Inflammatory macrophage treated with lipopolysaccharide for 1 hour (primary cell): ENCODE results near the gene ISG20.
A peak's percentile ranks its signal among the peaks of the same experiment; 100 is the strongest.

Experiments
- DNase-seq, 2 donors: peaks; one replicate each; pipeline ENCODE4 v3.0.0-alpha.2; 2020 to 2022

Gene ISG20

GRCh38 chr15:88619796-88620195, 19.0 kb upstream of the ISG20 start:
- no peak for DNase-seq

- peak; percentile 94 to 96 for DNase-seq
Observed at GRCh38 chr15:88620995-88621772, 17.6 kb upstream of the ISG20 start, which contains the start of gene AEN. Gene AEN (plus strand): TSS chr15:88621340. CDS start chr15:88626210, 4,870 bp downstream.

GRCh38 chr15:88621789-88622604, 16.8 kb upstream of the ISG20 start:
- peak; percentile 19 to 48 for DNase-seq

- DNase-seq, result no peak
Observed at GRCh38 chr15:88622605-88622975, 16.2 kb upstream of the ISG20 start.

- peak; percentile 67 to 71 for DNase-seq
Observed at GRCh38 chr15:88623061-88623460, 15.8 kb upstream of the ISG20 start.

GRCh38 chr15:88623632-88624031, 15.2 kb upstream of the ISG20 start:
- DNase-seq, result no peak

GRCh38 chr15:88624156-88624970, 14.5 kb upstream of the ISG20 start:
- peak in 1 of 2 donors; percentile 41 for DNase-seq

GRCh38 chr15:88624971-88625490, 13.8 kb upstream of the ISG20 start:
- no peak for DNase-seq

- DNase-seq, result no peak
Observed at GRCh38 chr15:88625943-88626741, 12.7 kb upstream of the ISG20 start.

- no peak for DNase-seq
Observed at GRCh38 chr15:88627463-88627862, 11.4 kb upstream of the ISG20 start.

GRCh38 chr15:88628018-88628654, 10.7 kb upstream of the ISG20 start:
- DNase-seq, result no peak

- DNase-seq, result no peak
Observed at GRCh38 chr15:88629071-88629470, 9.7 kb upstream of the ISG20 start.

GRCh38 chr15:88630141-88630721, 8.6 kb upstream of the ISG20 start:
- no peak for DNase-seq

GRCh38 chr15:88630798-88631463, 7.9 kb upstream of the ISG20 start:
- DNase-seq, result no peak

- no peak for DNase-seq
Observed at GRCh38 chr15:88631464-88632028, 7.3 kb upstream of the ISG20 start.

GRCh38 chr15:88632797-88633196, 6.0 kb upstream of the ISG20 start:
- DNase-seq, result peak in 1 of 2 donors; percentile 36

GRCh38 chr15:88634449-88634848, 4.4 kb upstream of the ISG20 start:
- no peak for DNase-seq

- DNase-seq, result no peak
Observed at GRCh38 chr15:88635318-88635717, 3.5 kb upstream of the ISG20 start.

- no peak for DNase-seq
Observed at GRCh38 chr15:88636050-88636449, 2.8 kb upstream of the ISG20 start.

GRCh38 chr15:88636654-88637053, 2.2 kb upstream of the ISG20 start:
- DNase-seq, result no peak
